Mesendoderm (in vitro differentiated cells): ENCODE results near the gene NME3.

Source experiments
- DNase-seq: peaks from one replicate; pipeline ENCODE4 v3.0.0; 2013
- H2AK5ac ChIP-seq: 2 replicates; pipeline ENCODE4 v1.6.1; 2013; ENCODE audit warnings: low read length, inconsistent platforms
- H2BK120ac ChIP-seq: 2 replicates; pipeline ENCODE4 v1.6.1; 2013; ENCODE audit warnings: low read depth, mild to moderate bottlenecking, low read length, moderate library complexity, mixed read lengths
- H2BK15ac ChIP-seq: replicated peaks from 2 replicates; pipeline ENCODE4 v1.6.1; 2013; ENCODE audit warnings: low read depth, mild to moderate bottlenecking, moderate library complexity
- H2BK5ac ChIP-seq: 2 replicates; pipeline ENCODE4 v1.6.1; 2013; ENCODE audit warnings: low read length, inconsistent platforms
- H3K18ac ChIP-seq: 2 replicates; pipeline ENCODE4 v1.6.1; 2013; ENCODE audit warnings: mild to moderate bottlenecking, low read length, mixed read lengths
- H3K23ac ChIP-seq: one replicate; pipeline ENCODE4 v1.6.1; 2013; ENCODE audit warnings: low read length
- H3K27ac ChIP-seq: 2 replicates; pipeline ENCODE4 v1.5.1; 2013; ENCODE audit warnings: low read depth, mild to moderate bottlenecking, inconsistent platforms, low read length, moderate library complexity
- H3K27me3 ChIP-seq: 2 replicates; pipeline ENCODE4 v1.6.1; 2013; ENCODE audit warnings: low read length, control low read depth, mild to moderate bottlenecking, inconsistent platforms; ENCODE audit not compliant: insufficient read depth, poor library complexity
- H3K36me3 ChIP-seq: 2 replicates; pipeline ENCODE4 v1.6.1; 2013; ENCODE audit warnings: low read length, inconsistent platforms; ENCODE audit not compliant: control insufficient read depth, insufficient read depth
- H3K4ac ChIP-seq: one replicate; pipeline ENCODE4 v1.6.1; 2013; ENCODE audit warnings: low read depth, mild to moderate bottlenecking, low read length, moderate library complexity
- H3K4me1 ChIP-seq: 2 replicates; pipeline ENCODE4 v1.6.1; 2013; ENCODE audit warnings: low read depth, low read length, inconsistent platforms; ENCODE audit not compliant: control insufficient read depth
- H3K4me2 ChIP-seq: 2 replicates; pipeline ENCODE4 v1.6.1; 2013; ENCODE audit warnings: low read length
- H3K4me3 ChIP-seq: 2 replicates; pipeline ENCODE4 v1.5.1; 2013; ENCODE audit warnings: mild to moderate bottlenecking, low read length
- H3K56ac ChIP-seq: one replicate; pipeline ENCODE4 v1.6.1; 2013; ENCODE audit warnings: low read length
- H3K79me1 ChIP-seq: 2 replicates; pipeline ENCODE4 v1.6.1; 2013; ENCODE audit warnings: low read length, inconsistent platforms
- H3K79me2 ChIP-seq: 2 replicates; pipeline ENCODE4 v1.6.1; 2013; ENCODE audit warnings: mild to moderate bottlenecking, low read length; ENCODE audit not compliant: control insufficient read depth, insufficient read depth
- H3K9ac ChIP-seq: 2 replicates; pipeline ENCODE4 v1.6.1; 2013; ENCODE audit warnings: low read length, inconsistent platforms
- H4K5ac ChIP-seq: one replicate; pipeline ENCODE4 v1.6.1; 2013; ENCODE audit warnings: low read length
- H4K8ac ChIP-seq: one replicate; pipeline ENCODE4 v1.6.1; 2013; ENCODE audit warnings: low read depth, mild to moderate bottlenecking, control low read depth, low read length, moderate library complexity
- WGBS: extraction: QIAGEN DNeasy Blood & Tissue Kit; methylation state at CpG from one replicate; pipeline ENCODE4 v1.1.7; 2013; ENCODE audit warnings: low lambda C conversion rate, missing lambda C conversion rate; ENCODE audit not compliant: insufficient coverage; ENCODE audit errors: extremely low coverage; 5-methylcytosine and 5-hydroxymethylcytosine counted together

The NME3 gene

DNA sequence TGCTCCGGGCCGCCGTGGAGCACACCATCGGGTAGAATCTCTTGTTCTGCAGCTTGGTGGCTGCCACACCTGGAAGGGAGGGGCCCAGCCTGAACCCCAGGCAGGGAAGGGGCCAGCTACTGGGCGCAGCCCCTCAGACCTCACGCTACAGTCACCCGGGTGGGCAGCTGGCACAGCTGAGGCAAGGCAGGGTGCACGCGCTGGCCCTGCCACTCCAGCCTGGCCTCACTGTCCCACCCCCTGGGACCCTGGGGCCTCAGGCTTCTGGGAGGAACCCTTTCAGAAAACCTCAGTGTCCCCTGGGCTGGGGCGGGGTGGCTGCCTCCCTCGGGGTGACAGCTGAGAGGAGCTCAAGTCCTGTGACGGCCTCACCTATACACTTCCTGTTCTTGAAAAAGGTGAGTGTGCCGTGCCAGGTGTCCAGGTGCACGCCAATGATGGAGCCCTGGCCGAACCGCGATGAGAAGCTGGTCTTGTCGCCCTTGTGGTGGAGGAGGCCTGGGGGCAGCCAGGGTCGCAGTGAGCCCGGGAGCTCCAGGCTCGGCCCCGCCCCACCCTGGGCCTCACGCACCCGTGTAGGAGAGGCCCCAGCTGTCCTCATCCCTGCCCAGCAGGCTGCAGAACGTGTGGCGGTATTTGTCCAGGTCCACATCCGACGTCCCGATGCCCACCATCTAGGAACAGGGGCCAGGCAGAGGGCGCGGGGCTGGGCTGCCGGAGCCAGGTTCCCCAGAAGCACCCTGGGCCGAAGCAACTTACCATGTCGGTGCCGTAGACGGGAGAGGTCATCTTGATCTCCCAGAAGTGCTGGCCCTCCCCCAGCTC lies 6.2 kb upstream of the NME3 start:
- H4K8ac ChIP-seq: no peak overlapping the region
- no peak for DNase-seq
- no peak overlapping the region for H2BK120ac ChIP-seq
- no peak overlapping the region for H2BK5ac ChIP-seq
- peaks cover 3% of the 10 kb centered on the region for H3K79me2 ChIP-seq
- no peak overlapping the region for H3K56ac ChIP-seq
- no peak overlapping the region for H3K4me2 ChIP-seq
- H4K5ac ChIP-seq: no peak overlapping the region
- WGBS: no CpG with 5 or more reads among the region's 36 CpGs
- peaks cover 6% of the 10 kb centered on the region for H3K79me1 ChIP-seq
- H3K4me1 ChIP-seq: no peaks in the 10 kb centered on the region
- no peak overlapping the region for H3K4ac ChIP-seq
- H3K4me3 ChIP-seq: no peak overlapping the region
- no peak overlapping the region for H3K18ac ChIP-seq
- no peaks in the 10 kb centered on the region for H3K27me3 ChIP-seq
- no peak overlapping the region for H3K23ac ChIP-seq
- no peak overlapping the region for H2BK15ac ChIP-seq
- no peak overlapping the region for H2AK5ac ChIP-seq
- no peak overlapping the region for H3K27ac ChIP-seq
- no peak overlapping the region for H3K9ac ChIP-seq
- no peaks in the 10 kb centered on the region for H3K36me3 ChIP-seq

DNA sequence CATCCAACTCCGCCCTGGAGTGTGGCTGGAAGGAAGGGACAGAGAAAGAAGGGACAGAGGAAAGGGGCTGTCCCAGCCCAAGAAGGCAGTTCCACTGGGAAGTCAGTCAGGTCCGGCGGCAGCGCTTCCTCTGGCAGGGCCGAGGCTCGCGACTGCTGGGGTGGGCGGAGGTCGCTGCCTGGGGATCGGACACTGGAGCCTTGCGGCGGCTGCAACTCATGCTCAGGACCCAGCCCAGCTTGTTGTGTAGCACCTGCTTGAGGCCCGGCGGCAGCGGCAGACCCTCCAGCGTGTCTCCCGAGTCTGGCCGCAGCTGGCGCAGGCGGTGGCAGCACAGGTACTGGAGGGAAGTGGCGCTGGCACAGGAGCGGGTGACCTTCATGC lies 5.6 kb upstream of the NME3 start:
- Histone ChIP-seq H3K9ac (no peak overlapping the region), H3K79me1 (peaks cover 6% of the 10 kb centered on the region), H2AK5ac (no peak overlapping the region), H3K4ac (no peak overlapping the region), H3K27ac (no peak overlapping the region), H3K56ac (no peak overlapping the region), H3K4me1 (no peaks in the 10 kb centered on the region), H3K36me3 (no peaks in the 10 kb centered on the region), H3K27me3 (no peaks in the 10 kb centered on the region), H2BK5ac (no peak overlapping the region), H2BK15ac (no peak overlapping the region), H3K4me2 (no peak overlapping the region), H3K79me2 (peaks cover 8% of the 10 kb centered on the region), H3K4me3 (no peak overlapping the region), H2BK120ac (no peak overlapping the region), H4K5ac (no peak overlapping the region), H4K8ac (no peak overlapping the region), H3K18ac (no peak overlapping the region), H3K23ac (no peak overlapping the region)
- no CpG with 5 or more reads among the region's 22 CpGs for whole genome bisulfite sequencing
- DNase-seq: no peak

DNA sequence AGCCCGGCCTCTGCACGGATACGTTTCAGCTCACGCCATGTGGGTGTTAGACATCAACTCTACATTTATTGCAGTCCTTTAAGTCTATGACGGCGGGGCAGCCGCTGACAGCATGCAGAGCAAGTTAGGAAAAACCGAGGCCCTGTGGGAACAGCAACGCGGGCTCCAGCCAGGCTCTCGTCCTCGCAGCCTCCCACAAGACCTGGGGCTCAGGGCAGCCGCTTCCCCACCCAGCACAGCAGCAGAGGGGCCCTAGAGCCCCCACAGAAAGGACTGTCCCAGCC lies 5.3 kb upstream of the NME3 start:
- Histone ChIP-seq H3K56ac (no peak overlapping the region), H3K4me1 (no peaks in the 10 kb centered on the region), H3K27ac (no peak overlapping the region), H3K27me3 (no peaks in the 10 kb centered on the region), H2BK15ac (no peak overlapping the region), H4K5ac (no peak overlapping the region), H4K8ac (no peak overlapping the region), H3K18ac (no peak overlapping the region), H3K79me2 (peaks cover 11% of the 10 kb centered on the region), H3K4me3 (no peak overlapping the region), H2AK5ac (no peak overlapping the region), H3K9ac (no peak overlapping the region), H2BK120ac (no peak overlapping the region), H3K23ac (no peak overlapping the region), H3K36me3 (no peaks in the 10 kb centered on the region), H3K4me2 (no peak overlapping the region), H3K79me1 (peaks cover 8% of the 10 kb centered on the region), H3K4ac (no peak overlapping the region), H2BK5ac (no peak overlapping the region)
- no CpG with 5 or more reads among the region's 13 CpGs for WGBS
- no peak for DNase-seq

DNA sequence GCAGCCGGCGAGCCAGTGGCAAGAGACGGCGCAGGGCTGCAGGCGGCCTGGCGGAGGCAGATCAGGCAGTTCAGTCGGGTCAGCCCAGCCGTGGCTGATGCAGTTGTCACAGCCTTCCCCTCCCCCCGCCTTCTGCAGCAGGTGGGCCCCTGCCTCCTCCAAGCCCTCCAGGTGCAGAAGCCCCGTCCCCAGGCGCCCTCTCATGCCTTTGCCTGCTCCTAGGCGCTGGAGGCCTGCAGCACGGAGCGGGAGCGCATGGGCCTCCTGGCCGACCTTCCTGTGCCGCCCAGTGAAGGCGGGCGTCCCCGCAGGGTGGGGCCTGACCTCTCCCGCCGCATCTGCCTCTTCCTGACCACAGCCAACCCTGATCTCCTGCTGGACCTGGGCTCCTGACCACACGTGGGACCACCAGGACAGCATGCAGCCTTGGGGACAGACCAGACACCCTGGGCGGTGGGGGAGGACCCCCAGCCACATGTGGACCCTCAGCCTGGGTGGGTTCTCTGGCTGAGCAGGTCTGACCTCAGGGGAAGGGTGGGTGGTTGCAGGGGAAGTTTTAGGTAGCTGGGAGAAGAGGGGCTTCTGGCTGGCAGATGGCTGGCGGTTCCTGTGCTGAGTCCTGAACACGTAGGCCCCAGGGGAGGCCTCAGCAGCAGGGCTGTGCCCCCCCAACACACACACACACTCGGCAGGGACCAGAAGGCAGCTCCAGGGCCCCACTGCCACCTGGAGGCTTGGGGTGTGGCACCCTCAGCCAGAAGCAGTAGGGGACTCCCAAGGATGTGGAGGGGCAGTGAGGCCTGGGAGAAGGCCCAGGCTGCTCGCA lies 4.7 kb upstream of the NME3 start:
- H2BK5ac ChIP-seq: no peak overlapping the region
- H3K4ac ChIP-seq: no peak overlapping the region
- H3K18ac ChIP-seq: no peak overlapping the region
- no peaks in the 10 kb centered on the region for H3K27me3 ChIP-seq
- no peak overlapping the region for H2BK120ac ChIP-seq
- peaks cover 8% of the 10 kb centered on the region for H3K79me1 ChIP-seq
- no peak overlapping the region for H3K27ac ChIP-seq
- H4K5ac ChIP-seq: no peak overlapping the region
- no peak overlapping the region for H3K9ac ChIP-seq
- no CpG with 5 or more reads among the region's 28 CpGs for WGBS
- no peak overlapping the region for H3K4me3 ChIP-seq
- H3K4me2 ChIP-seq: no peak overlapping the region
- H3K23ac ChIP-seq: no peak overlapping the region
- no peak overlapping the region for H3K56ac ChIP-seq
- no peaks in the 10 kb centered on the region for H3K4me1 ChIP-seq
- DNase-seq: no peak
- no peak overlapping the region for H2AK5ac ChIP-seq
- no peak overlapping the region for H2BK15ac ChIP-seq
- H3K79me2 ChIP-seq: peaks cover 11% of the 10 kb centered on the region
- H4K8ac ChIP-seq: no peak overlapping the region
- H3K36me3 ChIP-seq: no peaks in the 10 kb centered on the region

DNA sequence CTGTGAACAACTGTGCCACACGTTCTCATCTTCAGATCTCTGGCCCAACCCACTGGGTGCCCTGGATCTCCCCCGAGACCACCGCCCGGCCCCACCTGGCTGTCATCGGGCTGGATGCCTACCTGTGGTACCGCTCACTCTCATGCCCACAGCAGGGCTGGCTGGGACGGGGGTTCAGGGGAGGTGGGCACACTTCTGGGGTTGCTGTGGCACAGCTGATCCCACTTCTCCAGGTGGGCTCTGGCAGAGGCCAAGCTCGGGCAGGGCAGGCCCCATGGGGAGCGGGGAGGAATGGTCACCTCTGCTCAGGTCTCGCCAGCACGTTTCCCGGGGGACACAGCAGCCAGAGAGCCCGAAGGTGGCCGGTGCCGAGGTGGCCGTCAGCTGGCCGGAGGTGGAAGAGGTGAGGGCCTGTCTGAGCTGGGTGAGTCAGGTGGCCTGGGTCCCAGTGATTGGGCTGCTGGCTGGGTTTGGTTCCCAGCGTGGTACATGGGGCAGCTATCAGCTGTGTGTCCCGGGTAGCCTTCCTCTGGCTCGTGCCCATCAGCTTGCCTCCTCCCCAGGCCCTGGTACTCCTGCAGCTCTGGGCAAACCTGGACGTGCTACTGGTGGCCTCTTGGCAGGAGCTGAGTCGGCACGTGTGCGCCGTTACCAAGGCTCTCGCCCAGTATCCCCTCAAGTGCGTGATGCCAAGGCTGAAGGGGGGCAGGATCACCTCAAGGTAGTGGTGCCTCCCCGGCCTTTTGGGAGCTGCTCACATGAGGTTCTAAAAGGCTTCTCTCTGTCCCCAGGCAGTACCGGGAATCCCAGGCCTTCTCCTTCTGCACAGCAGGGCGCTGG lies 3.9 kb upstream of the NME3 start:
- Histone ChIP-seq H4K5ac (no peak overlapping the region), H3K4ac (no peak overlapping the region), H3K27ac (no peak overlapping the region), H3K36me3 (no peaks in the 10 kb centered on the region), H2BK15ac (no peak overlapping the region), H2BK5ac (no peak overlapping the region), H3K4me1 (no peaks in the 10 kb centered on the region), H3K27me3 (no peaks in the 10 kb centered on the region), H3K9ac (no peak overlapping the region), H3K56ac (no peak overlapping the region), H2AK5ac (no peak overlapping the region), H4K8ac (no peak overlapping the region), H3K79me2 (peaks cover 11% of the 10 kb centered on the region), H3K18ac (no peak overlapping the region), H3K4me2 (no peak overlapping the region), H2BK120ac (no peak overlapping the region), H3K4me3 (no peak overlapping the region), H3K23ac (no peak overlapping the region), H3K79me1 (peaks cover 8% of the 10 kb centered on the region)
- WGBS: no CpG with 5 or more reads among the region's 30 CpGs
- no peak for DNase-seq
